IPS-18c (cell line): ENCODE results near the gene PUDP.

Source experiments
- H3K4me3 ChIP-seq: 2 replicates; pipeline ENCODE4 v1.7.0; 2013; ENCODE audit warnings: low read depth, mild to moderate bottlenecking, low read length, moderate library complexity; ENCODE audit not compliant: insufficient read depth
- H3K9me3 ChIP-seq: one replicate; pipeline ENCODE4 v1.6.1; 2013; ENCODE audit warnings: mild to moderate bottlenecking, low read length, moderate library complexity; ENCODE audit not compliant: control insufficient read depth, insufficient read depth

Gene PUDP

GRCh38 chrX:7088968-7089615, 58.9 kb downstream of the PUDP start:
- Histone ChIP-seq H3K9me3 (peaks cover 4% of the 10 kb centered on the region), H3K4me3 (no peak overlapping the region)

DNA sequence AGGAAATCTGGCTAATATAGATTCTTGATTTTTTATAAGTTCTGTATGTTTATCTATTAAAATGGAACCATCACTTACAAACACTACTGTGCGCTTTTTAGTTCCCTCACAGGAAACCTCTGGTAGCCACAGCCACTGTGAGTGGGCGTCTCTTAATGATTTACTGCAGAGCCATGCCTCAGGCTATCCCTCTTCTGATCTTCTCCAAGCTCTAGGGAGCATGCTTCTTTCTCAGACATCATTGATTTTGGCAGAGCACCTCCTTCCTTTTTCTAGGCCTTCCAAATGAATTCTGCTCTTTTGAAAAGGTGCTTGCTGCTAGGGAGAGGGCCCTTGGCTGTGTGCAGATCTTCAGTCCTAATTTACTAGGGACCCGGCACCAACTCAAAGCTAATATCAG, 61.6 kb downstream of the PUDP start:
- H3K9me3 ChIP-seq = peaks cover 9% of the 10 kb centered on the region
- H3K4me3 ChIP-seq = no peak overlapping the region

GRCh38 chrX:7085879-7086278, 62.1 kb downstream of the PUDP start:
- Histone ChIP-seq H3K9me3 (peaks cover 9% of the 10 kb centered on the region), H3K4me3 (no peak overlapping the region)

DNA sequence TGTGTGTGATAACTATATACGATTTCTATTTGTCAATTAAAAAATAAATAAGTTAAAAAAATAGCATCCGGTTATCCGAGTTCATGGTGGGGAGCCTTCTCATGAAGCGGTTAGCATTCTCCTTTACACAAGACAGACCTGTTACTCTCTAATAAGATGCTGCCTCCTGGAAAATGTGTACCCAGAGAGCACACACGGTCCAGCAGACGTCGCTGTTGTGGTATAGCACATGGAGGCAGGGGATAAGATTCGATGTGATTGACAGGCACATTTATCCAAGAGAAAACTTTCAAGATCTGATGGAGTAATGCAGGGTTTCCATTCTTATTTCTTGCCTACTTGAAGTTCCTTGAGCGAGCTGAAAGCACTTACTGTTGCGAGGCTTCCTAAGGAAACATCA, 63.1 kb downstream of the PUDP start:
- no peak overlapping the region for H3K4me3 ChIP-seq
- peaks cover 9% of the 10 kb centered on the region for H3K9me3 ChIP-seq

GRCh38 chrX:7083468-7084396, 64.2 kb downstream of the PUDP start:
- H3K4me3 ChIP-seq = no peak overlapping the region

GRCh38 chrX:7083021-7083420, 64.9 kb downstream of the PUDP start:
- peaks cover 9% of the 10 kb centered on the region for H3K9me3 ChIP-seq
- no peak overlapping the region for H3K4me3 ChIP-seq

More at GRCh38 chrX:7083468-7084396, 64.2 kb downstream of the PUDP start:
- peaks cover 9% of the 10 kb centered on the region for H3K9me3 ChIP-seq

GRCh38 chrX:7082556-7082955, 65.4 kb downstream of the PUDP start:
- no peak overlapping the region for H3K4me3 ChIP-seq

DNA sequence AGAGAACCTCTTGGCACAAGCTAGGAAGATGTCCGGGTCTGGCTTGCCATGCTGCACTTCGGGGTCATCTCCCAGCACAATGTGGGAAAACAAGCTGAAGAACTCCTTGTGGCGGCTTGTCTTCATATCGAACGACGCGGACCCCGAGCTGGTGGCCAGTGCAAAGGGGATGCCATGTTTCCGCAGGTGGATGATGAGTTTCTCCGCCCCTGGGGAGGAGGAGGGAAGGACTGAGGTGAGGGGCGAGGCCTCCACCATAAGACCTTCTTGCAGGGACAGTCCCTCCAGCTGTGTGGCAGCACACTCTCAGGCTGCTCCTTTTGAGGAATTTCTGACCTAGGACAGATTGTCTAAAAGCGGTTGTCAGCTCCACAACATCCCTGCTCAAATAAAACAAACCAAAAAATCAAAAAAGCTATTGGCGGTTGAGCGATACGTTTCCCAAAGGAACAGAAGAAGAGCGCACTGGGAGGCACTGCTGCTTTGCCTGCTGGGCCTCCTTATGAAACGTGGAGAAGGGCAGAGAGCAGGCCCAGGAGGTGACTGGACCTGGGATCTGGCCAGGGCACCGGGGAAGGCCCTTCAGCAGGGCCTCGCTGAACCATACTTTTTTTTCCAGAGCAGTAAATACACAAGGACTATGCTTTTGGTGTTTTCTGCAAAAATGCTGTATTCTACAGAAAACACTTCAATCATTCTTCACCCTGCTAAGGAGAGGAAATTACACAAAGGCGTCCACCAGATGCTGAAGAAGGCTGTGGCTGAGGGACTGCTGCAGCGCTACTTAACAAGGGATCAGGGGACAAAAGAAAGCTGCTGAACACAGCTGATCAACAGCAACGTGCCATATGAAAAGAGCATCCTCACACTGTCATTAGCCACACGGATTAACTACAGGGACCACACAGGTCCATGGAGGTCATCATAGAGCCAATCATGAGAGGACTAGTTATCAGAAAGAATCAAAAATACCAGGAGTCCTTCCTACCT, 70.4 kb downstream of the PUDP start:
- Histone ChIP-seq H3K9me3 (peaks cover 2% of the 10 kb centered on the region), H3K4me3 (no peak overlapping the region)

More at GRCh38 chrX:7082556-7082955, 65.4 kb downstream of the PUDP start:
- peaks cover 9% of the 10 kb centered on the region for H3K9me3 ChIP-seq

- peaks cover 2% of the 10 kb centered on the region for H3K9me3 ChIP-seq
- H3K4me3 ChIP-seq = no peak overlapping the region
These were observed 71.7 kb downstream of the PUDP start for GRCh38 chrX:7076245-7076661.

- no peak overlapping the region; the same call in 1 of the 2 replicates for H3K4me3 ChIP-seq
These were observed 73.1 kb downstream of the PUDP start for GRCh38 chrX:7074908-7075204.

DNA sequence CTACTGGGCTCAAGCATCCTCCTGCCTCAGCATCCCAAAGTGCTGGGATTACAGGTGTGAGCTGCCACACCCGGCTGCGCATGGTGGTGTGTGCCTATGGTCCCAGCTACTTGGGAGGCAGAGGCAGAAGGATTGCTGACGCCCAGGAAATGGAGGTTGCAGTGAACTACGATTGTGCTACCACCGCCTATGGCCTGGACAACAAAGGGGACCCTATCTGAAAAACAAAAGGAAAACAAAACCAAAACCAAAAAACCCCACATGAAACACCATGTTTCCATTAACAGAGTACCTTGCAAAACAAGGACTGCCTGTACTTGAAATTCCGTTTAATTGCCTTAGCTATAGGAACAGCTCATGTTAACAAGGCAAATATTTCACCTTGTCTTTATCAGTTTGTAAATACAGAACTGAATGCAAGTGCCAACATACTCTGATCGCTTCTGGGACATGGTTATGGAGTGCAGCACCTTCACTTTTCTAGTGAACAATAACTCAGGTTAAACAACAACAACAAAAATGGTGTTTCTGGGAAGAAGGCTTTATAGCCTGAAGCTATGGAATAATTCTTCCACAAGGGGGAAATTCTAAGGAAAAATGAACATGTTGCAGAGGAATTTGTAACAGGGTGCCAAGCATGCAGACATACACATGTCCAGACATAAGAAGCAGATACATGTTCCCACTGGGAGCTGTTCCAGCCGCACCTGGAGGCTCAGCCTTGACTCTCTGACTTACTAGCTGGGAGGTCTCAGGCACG, 73.6 kb downstream of the PUDP start:
- Histone ChIP-seq H3K9me3 (peaks cover 4% of the 10 kb centered on the region), H3K4me3 (no peak overlapping the region; the same call in 1 of the 2 replicates)

More at GRCh38 chrX:7074908-7075204, 73.1 kb downstream of the PUDP start:
- peaks cover 4% of the 10 kb centered on the region for H3K9me3 ChIP-seq

DNA sequence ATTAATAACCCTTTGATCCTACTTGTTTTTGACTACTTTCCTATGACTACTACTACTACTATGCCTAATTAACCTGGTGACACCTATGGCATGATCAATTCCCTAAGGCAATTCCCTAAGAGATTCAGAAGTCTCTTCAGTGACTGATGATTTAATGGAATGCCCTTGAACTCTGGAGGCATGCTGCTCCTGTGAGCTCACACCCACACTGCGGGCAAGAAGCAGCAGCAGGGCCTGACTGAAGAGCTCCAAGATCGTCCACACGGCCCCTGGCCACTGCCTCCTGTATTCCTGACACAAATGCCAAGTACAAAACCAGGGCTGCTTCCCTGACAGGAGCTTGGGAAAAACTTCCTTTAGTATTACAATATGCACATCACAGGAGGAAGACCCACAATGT, 74.6 kb downstream of the PUDP start:
- no peak overlapping the region for H3K4me3 ChIP-seq
- H3K9me3 ChIP-seq = peaks cover 4% of the 10 kb centered on the region

- Histone ChIP-seq H3K4me3 (no peak overlapping the region), H3K9me3 (peaks cover 4% of the 10 kb centered on the region)
These were observed 75.1 kb downstream of the PUDP start for GRCh38 chrX:7072856-7073255.

DNA sequence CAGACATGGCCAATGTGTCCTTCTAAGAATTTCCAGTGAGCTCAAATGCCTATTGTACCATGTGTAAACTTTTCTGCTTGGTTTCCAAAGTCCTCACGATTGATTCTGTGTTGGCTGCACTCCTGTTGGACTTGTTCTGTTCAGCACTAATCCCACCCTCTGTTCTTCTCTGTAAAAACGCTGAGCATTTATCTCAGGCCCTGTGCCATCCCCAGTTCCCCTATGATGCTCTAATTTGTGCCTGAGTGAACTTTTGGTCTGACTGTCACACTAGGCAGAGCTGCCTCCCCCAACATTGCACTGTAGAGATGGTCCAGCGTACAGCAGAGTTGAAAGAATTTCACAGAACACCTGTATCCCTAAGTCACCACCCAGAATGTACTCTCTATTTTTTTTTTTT, 76.6 kb downstream of the PUDP start:
- peaks cover 8% of the 10 kb centered on the region for H3K9me3 ChIP-seq

GRCh38 chrX:7069556-7069955, 78.4 kb downstream of the PUDP start:
- Histone ChIP-seq H3K9me3 (peaks cover 6% of the 10 kb centered on the region), H3K4me3 (no peak overlapping the region)

More for the DNA sequence above, 76.6 kb downstream of the PUDP start:
- H3K4me3 ChIP-seq = no peak overlapping the region

DNA sequence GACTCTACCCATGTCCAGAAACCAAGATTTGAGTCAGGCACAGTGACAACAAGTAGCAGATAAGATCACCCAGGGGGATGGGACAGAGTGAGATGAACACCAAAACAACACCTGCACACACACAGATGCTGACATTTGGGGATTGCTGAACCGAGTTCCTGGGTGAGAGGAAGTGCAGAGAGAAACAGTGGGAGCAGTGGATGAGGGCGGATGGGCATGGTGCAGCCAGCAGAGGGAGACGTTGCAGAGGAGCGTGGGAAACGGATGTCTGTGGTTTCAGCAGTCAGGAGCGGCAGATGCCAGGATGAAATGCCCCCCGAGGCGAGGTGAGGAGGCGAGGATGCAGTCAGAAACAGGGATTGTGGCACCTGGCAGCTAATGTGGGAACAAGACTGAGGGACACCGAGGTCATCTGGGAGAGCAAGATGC, 79.0 kb downstream of the PUDP start:
- Histone ChIP-seq H3K9me3 (peaks cover 6% of the 10 kb centered on the region), H3K4me3 (no peak overlapping the region)
